BE2C (cell line): ENCODE data around the gene GPR135.

Experiments
- DNase-seq: peaks from one replicate; pipeline ENCODE4 v3.0.0-alpha.2; 2020
- H3K27me3 ChIP-seq: fragments of 250-450 bp; sonication (Bioruptor Pico); 2 replicates; pipeline ENCODE4 v1.5.1; 2020; ENCODE audit warnings: mild to moderate bottlenecking
- H3K36me3 ChIP-seq: fragments of 250-450 bp; sonication (Bioruptor Pico); 2 replicates; pipeline ENCODE4 v1.5.1; 2020; ENCODE audit warnings: mild to moderate bottlenecking
- H3K4me1 ChIP-seq: fragments of 250-450 bp; sonication (Bioruptor Pico); 2 replicates; pipeline ENCODE4 v1.5.1; 2020
- H3K4me3 ChIP-seq: 2 replicates; pipeline ENCODE4 v1.5.1; 2011; ENCODE audit warnings: low read depth, low read length
- H3K9me3 ChIP-seq: fragments of 250-450 bp; sonication (Bioruptor Pico); 2 replicates; pipeline ENCODE4 v1.5.1; 2020
- TF ChIP-seq, protein P1 (sequence below): IDR thresholded peaks from 2 replicates; pipeline ENCODE4 v1.5.1; 2012; ENCODE audit warnings: mild to moderate bottlenecking, low read depth, low read length

Gene GPR135

GRCh38 chr14:59428581-59429012 lies 36.6 kb downstream of the GPR135 start:
- TF ChIP-seq, protein P1, sequence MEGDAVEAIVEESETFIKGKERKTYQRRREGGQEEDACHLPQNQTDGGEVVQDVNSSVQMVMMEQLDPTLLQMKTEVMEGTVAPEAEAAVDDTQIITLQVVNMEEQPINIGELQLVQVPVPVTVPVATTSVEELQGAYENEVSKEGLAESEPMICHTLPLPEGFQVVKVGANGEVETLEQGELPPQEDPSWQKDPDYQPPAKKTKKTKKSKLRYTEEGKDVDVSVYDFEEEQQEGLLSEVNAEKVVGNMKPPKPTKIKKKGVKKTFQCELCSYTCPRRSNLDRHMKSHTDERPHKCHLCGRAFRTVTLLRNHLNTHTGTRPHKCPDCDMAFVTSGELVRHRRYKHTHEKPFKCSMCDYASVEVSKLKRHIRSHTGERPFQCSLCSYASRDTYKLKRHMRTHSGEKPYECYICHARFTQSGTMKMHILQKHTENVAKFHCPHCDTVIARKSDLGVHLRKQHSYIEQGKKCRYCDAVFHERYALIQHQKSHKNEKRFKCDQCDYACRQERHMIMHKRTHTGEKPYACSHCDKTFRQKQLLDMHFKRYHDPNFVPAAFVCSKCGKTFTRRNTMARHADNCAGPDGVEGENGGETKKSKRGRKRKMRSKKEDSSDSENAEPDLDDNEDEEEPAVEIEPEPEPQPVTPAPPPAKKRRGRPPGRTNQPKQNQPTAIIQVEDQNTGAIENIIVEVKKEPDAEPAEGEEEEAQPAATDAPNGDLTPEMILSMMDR = no peak
- Histone ChIP-seq H3K36me3 (no peaks in the 10 kb centered on the region), H3K4me3 (no peak overlapping the region), H3K27me3 (no peaks in the 10 kb centered on the region), H3K9me3 (no peaks in the 10 kb centered on the region), H3K4me1 (no peaks in the 10 kb centered on the region)
- DNase-seq = no peak

DNA sequence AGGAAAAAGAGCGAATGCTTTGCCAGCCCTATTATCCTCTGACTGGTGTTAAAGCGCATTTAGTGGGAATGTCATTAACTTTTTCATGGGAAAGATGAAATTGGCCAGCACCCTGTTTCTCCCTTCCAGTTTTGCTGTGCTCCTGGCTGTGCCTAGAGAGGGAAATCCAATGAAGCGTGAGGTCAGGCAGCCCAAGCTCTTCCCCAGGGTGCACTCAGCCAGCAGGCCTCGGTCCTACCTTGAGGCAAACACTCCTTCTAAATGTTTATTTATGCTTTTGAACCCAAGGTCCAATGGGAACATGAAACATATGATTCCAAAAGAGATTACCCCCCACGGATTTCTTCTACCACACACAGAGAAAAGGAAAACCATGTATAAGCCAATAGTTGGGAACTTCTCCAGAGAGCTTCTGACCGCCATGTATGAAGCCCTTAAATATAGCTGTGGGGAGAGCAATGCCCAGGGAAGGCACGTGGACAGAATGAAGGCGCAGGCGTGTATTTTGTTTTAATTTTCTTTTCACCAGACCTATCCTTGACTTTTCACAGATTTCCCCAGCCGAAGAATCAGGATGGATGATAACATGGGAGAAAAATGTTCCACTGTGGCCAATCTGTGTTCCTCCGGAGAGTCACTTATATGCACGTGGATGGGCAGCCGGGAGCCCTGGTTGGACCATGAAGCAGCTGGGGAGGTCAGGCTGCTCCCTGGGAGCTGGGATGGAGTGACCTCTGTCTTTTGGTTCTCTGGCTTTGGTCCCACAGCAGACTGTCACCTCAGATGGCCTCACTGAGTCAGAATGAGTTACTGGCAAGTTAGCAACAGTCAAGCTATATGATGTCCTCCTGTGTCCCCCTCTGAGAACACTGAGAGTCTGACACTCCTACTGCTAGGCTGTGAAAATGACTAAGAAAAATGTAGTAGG lies 37.3 kb downstream of the GPR135 start:
- Histone ChIP-seq H3K4me1 (no peaks in the 10 kb centered on the region), H3K27me3 (no peaks in the 10 kb centered on the region), H3K4me3 (no peak overlapping the region), H3K36me3 (no peaks in the 10 kb centered on the region), H3K9me3 (no peaks in the 10 kb centered on the region)
- DNase-seq = no peak
- TF ChIP-seq, protein P1 = no peak

- no peak for DNase-seq
- no peaks in the 10 kb centered on the region for H3K36me3 ChIP-seq
- H3K4me3 ChIP-seq = no peak overlapping the region
- H3K9me3 ChIP-seq = no peaks in the 10 kb centered on the region
- H3K4me1 ChIP-seq = no peaks in the 10 kb centered on the region
- TF ChIP-seq, protein P1 = no peak
- 0 out of 2 replicates have a peak, but pooled peaks cover 3% of the 10 kb centered on the region for H3K27me3 ChIP-seq
Measured at GRCh38 chr14:59425322-59425935, 39.8 kb downstream of the GPR135 start.

- Histone ChIP-seq H3K4me3 (no peak overlapping the region), H3K27me3 (peaks cover 3% of the 10 kb centered on the region; the same call in 1 of the 2 replicates), H3K36me3 (no peaks in the 10 kb centered on the region), H3K9me3 (no peaks in the 10 kb centered on the region), H3K4me1 (no peaks in the 10 kb centered on the region)
- TF ChIP-seq, protein P1 = no peak
- no peak for DNase-seq
Measured at GRCh38 chr14:59424341-59425071, 40.7 kb downstream of the GPR135 start.

GRCh38 chr14:59422069-59422881 lies 42.9 kb downstream of the GPR135 start:
- DNase-seq = no peak
- Histone ChIP-seq H3K4me3 (no peak overlapping the region), H3K27me3 (peaks cover 3% of the 10 kb centered on the region; the same call in 1 of the 2 replicates), H3K4me1 (no peaks in the 10 kb centered on the region), H3K36me3 (no peaks in the 10 kb centered on the region), H3K9me3 (no peaks in the 10 kb centered on the region)
- TF ChIP-seq, protein P1 = peak; percentile 44
